ENCODE data around the gene KCNK5. TPM values are rescaled to one million over a fixed set of nuclear protein-coding genes. Genes with fewer than 3 reads are reported as not detected.

Gene KCNK5
- total RNA-seq, 1 experiment from 2014 or later: 19.8 TPM

GRCh38 chr6:39157511-39157910 lies 71.8 kb downstream of the KCNK5 start:
- no peak overlapping the region for H3K27ac Mint-ChIP-seq (ENCODE audit: unreplicated experiment)
- Histone ChIP-seq H3K27me3 (replicated peaks; ENCODE audit: control insufficient read depth, insufficient read depth, low read length) (no peaks in the 10 kb centered on the region), H3K9me3 (no peaks in the 10 kb centered on the region), H3K4me3 (ENCODE audit: low read depth, low read length) (no peak overlapping the region), H3K36me3 (ENCODE audit: control insufficient read depth, insufficient read depth, low read length) (no peaks in the 10 kb centered on the region), H3K4me1 (no peaks in the 10 kb centered on the region)
- no peak for DNase-seq
- TF ChIP-seq CTCF (IDR thresholded peaks at IDR 0.05; ENCODE audit: insufficient read depth in 1 of 2, low read depth in 1 of 2, low read length in 1 of 2, severe bottlenecking in 1 of 2, unreplicated experiment in 1 of 2): no peak
- peaks cover 7% of the 10 kb centered on the region for H3K4me1 Mint-ChIP-seq (ENCODE audit: low read depth, unreplicated experiment)
- ChIA-PET POLR2A (no interaction called here), CTCF (interaction anchor here (1.0 to 2.3 kb wide), 2 partner anchors 146 to 160 kb away, joined by 4 to 5 read pairs; no protein-coding TSS in a partner anchor)
- no peaks in the 10 kb centered on the region for H3K36me3 Mint-ChIP-seq (ENCODE audit: insufficient read depth, unreplicated experiment)
- intact Hi-C loops (cut with micrococcal nuclease; ENCODE audit: unreplicated experiment): loop anchor here (2.0 to 5.0 kb wide), 2 partner anchors 161 to 285 kb away; no protein-coding TSS in a partner anchor
- no peaks in the 10 kb centered on the region for H3K9me3 Mint-ChIP-seq (ENCODE audit: unreplicated experiment)
- H3K27me3 Mint-ChIP-seq (ENCODE audit: insufficient read depth, unreplicated experiment): peaks cover under 1% of the 10 kb centered on the region
- no TSS peak for BruUV-seq (replicated peaks)
- H3K4me3 Mint-ChIP-seq (ENCODE audit: unreplicated experiment): no peak overlapping the region

GRCh38 chr6:39156801-39157200 lies 72.5 kb downstream of the KCNK5 start:
- Histone ChIP-seq H3K27me3 (replicated peaks; ENCODE audit: control insufficient read depth, insufficient read depth, low read length) (no peaks in the 10 kb centered on the region), H3K9me3 (no peaks in the 10 kb centered on the region), H3K36me3 (ENCODE audit: control insufficient read depth, insufficient read depth, low read length) (no peaks in the 10 kb centered on the region), H3K4me3 (ENCODE audit: low read depth, low read length) (no peak overlapping the region), H3K4me1 (no peaks in the 10 kb centered on the region)
- no TSS peak for BruUV-seq (replicated peaks)
- Mint-ChIP-seq H3K36me3 (ENCODE audit: insufficient read depth, unreplicated experiment) (no peaks in the 10 kb centered on the region), H3K4me3 (ENCODE audit: unreplicated experiment) (no peak overlapping the region), H3K9me3 (ENCODE audit: unreplicated experiment) (no peaks in the 10 kb centered on the region), H3K27ac (ENCODE audit: unreplicated experiment) (no peak overlapping the region), H3K4me1 (ENCODE audit: low read depth, unreplicated experiment) (peaks cover 7% of the 10 kb centered on the region), H3K27me3 (ENCODE audit: insufficient read depth, unreplicated experiment) (peaks cover 7% of the 10 kb centered on the region)
- CTCF ChIA-PET: interaction anchor here (2.3 kb wide), 1 partner anchor 160 kb away, joined by 5 read pairs; no protein-coding TSS in a partner anchor
- POLR2A ChIA-PET: no interaction called here
- no peak for TF ChIP-seq CTCF (IDR thresholded peaks at IDR 0.05; ENCODE audit: insufficient read depth in 1 of 2, low read depth in 1 of 2, low read length in 1 of 2, severe bottlenecking in 1 of 2, unreplicated experiment in 1 of 2)
- DNase-seq: no peak
- intact Hi-C loops (cut with micrococcal nuclease; ENCODE audit: unreplicated experiment): loop anchor here (1.0 to 5.0 kb wide), 3 partner anchors 160 to 284 kb away; no protein-coding TSS in a partner anchor

GRCh38 chr6:39154705-39155104 lies 74.6 kb downstream of the KCNK5 start:
- no TSS peak for BruUV-seq (replicated peaks)
- H3K27me3 Mint-ChIP-seq (ENCODE audit: insufficient read depth, unreplicated experiment): peaks cover 11% of the 10 kb centered on the region
- intact Hi-C loops (cut with micrococcal nuclease; ENCODE audit: unreplicated experiment): loop anchor here (5.0 kb wide), 1 partner anchor 282 kb away; no protein-coding TSS in a partner anchor
- H3K9me3 Mint-ChIP-seq (ENCODE audit: unreplicated experiment): no peaks in the 10 kb centered on the region
- Histone ChIP-seq H3K4me1 (no peaks in the 10 kb centered on the region), H3K27me3 (replicated peaks; ENCODE audit: control insufficient read depth, insufficient read depth, low read length) (no peaks in the 10 kb centered on the region), H3K9me3 (no peaks in the 10 kb centered on the region), H3K4me3 (ENCODE audit: low read depth, low read length) (no peak overlapping the region), H3K36me3 (ENCODE audit: control insufficient read depth, insufficient read depth, low read length) (no peaks in the 10 kb centered on the region)
- H3K36me3 Mint-ChIP-seq (ENCODE audit: insufficient read depth, unreplicated experiment): no peaks in the 10 kb centered on the region
- TF ChIP-seq CTCF (IDR thresholded peaks at IDR 0.05; ENCODE audit: insufficient read depth in 1 of 2, low read depth in 1 of 2, low read length in 1 of 2, severe bottlenecking in 1 of 2, unreplicated experiment in 1 of 2): no peak
- peaks cover 7% of the 10 kb centered on the region for H3K4me1 Mint-ChIP-seq (ENCODE audit: low read depth, unreplicated experiment)
- no peak for DNase-seq
- no peak overlapping the region for H3K27ac Mint-ChIP-seq (ENCODE audit: unreplicated experiment)
- ChIA-PET CTCF (no interaction called here), POLR2A (interaction anchor here (0.6 kb wide), 1 partner anchor 1590 kb away, joined by 10 read pairs; no protein-coding TSS in a partner anchor)
- H3K4me3 Mint-ChIP-seq (ENCODE audit: unreplicated experiment): no peak overlapping the region

Data from Caco-2 (cell line).